Stimulated activated memory B cell treated with anti-CD40 and anti-IgM and Interleukin-4, amounts not matched to agents 10 μg/mL and 1 μg/mL and 100 μg/mL, for 72 hours (primary cell): Measurements from ENCODE around the gene GASK1A.

ENCODE experiments used
- ATAC-seq: fragments of 150-1000 bp; cut with Tn5 transposase; 2 replicates; pipeline ENCODE4 v1.10.0; 2021
- H3K27ac Mint-ChIP-seq: one replicate; pipeline ENCODE4 v1.8.0; 2022; ENCODE audit warnings: mild to moderate bottlenecking, mixed read lengths
- H3K27me3 Mint-ChIP-seq: one replicate; pipeline ENCODE4 v1.8.0; 2022; ENCODE audit warnings: mixed read lengths
- H3K36me3 Mint-ChIP-seq: one replicate; pipeline ENCODE4 v1.8.0; 2022; ENCODE audit warnings: mixed read lengths
- H3K4me1 Mint-ChIP-seq: one replicate; pipeline ENCODE4 v1.8.0; 2022; ENCODE audit warnings: mixed read lengths
- H3K4me3 Mint-ChIP-seq: one replicate; pipeline ENCODE4 v1.8.0; 2022; ENCODE audit warnings: mild to moderate bottlenecking, moderate library complexity, mixed read lengths
- H3K9me3 Mint-ChIP-seq: one replicate; pipeline ENCODE4 v1.8.0; 2022; ENCODE audit warnings: mixed read lengths

GASK1A gene

GRCh38 chr3:43105596-43106292 is 126.6 kb downstream of the GASK1A start, which contains the start of gene POMGNT2:
Gene POMGNT2 (minus strand): TSS chr3:43106079. CDS start chr3:43081431, 24,648 bp downstream.
- H3K27me3 Mint-ChIP-seq: no peaks in the 10 kb centered on the region
- peak within 1 kb of the TSS; percentile 87 for H3K4me3 Mint-ChIP-seq
- peak; percentile 95 for ATAC-seq
- no peaks in the 10 kb centered on the region for H3K9me3 Mint-ChIP-seq
- no peak within 1 kb of the TSS for H3K27ac Mint-ChIP-seq
- H3K36me3 Mint-ChIP-seq: no peaks in the 10 kb centered on the region
- peaks cover 19% of the 10 kb centered on the region for H3K4me1 Mint-ChIP-seq

GRCh38 chr3:43106293-43106628 is 127.2 kb downstream of the GASK1A start:
- Mint-ChIP-seq H3K27ac (no peak overlapping the region), H3K4me3 (peak overlapping the region; percentile 73), H3K4me1 (peaks cover 19% of the 10 kb centered on the region), H3K36me3 (no peaks in the 10 kb centered on the region), H3K9me3 (no peaks in the 10 kb centered on the region), H3K27me3 (no peaks in the 10 kb centered on the region)
- no peak for ATAC-seq
